ENCODE results near the gene MAD2L2. TPM values are rescaled to one million over a fixed set of nuclear protein-coding genes. Genes with fewer than 3 reads are reported as not detected.

Gene MAD2L2
- total RNA-seq, 1 experiment from 2014 or later, result 283 TPM

DNA sequence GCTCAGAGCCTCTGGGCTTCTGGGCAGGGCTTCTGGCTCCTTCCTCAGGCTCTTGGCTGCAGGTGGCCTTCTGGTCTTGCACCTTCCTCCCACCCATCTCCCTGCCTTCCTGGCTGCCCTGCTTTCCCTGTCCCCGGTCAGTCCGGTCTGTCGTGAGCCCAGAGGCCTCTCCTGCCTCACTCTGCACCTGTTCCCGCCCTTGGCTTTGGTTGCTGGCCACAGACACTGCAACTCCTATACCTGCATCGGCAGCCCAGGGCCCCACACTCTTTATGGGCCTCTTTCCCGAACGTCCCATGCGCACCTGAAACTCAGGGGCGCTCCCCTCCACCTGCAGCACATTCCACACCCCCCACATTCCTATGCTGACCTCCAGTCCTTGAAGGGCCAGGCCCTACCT is 34.6 kb downstream of the MAD2L2 start:
- TF ChIP-seq, protein P1, sequence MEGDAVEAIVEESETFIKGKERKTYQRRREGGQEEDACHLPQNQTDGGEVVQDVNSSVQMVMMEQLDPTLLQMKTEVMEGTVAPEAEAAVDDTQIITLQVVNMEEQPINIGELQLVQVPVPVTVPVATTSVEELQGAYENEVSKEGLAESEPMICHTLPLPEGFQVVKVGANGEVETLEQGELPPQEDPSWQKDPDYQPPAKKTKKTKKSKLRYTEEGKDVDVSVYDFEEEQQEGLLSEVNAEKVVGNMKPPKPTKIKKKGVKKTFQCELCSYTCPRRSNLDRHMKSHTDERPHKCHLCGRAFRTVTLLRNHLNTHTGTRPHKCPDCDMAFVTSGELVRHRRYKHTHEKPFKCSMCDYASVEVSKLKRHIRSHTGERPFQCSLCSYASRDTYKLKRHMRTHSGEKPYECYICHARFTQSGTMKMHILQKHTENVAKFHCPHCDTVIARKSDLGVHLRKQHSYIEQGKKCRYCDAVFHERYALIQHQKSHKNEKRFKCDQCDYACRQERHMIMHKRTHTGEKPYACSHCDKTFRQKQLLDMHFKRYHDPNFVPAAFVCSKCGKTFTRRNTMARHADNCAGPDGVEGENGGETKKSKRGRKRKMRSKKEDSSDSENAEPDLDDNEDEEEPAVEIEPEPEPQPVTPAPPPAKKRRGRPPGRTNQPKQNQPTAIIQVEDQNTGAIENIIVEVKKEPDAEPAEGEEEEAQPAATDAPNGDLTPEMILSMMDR (conservative IDR thresholded peaks at IDR 0.05), result no peak
- H4K91ac ChIP-seq (ENCODE audit: insufficient read length, low read depth, low read length), result no peak overlapping the region
- no peaks in the 10 kb centered on the region for H3K4me1 ChIP-seq (ENCODE audit: insufficient read depth, low read length)
- no peak overlapping the region for H2BK20ac ChIP-seq (ENCODE audit: low read depth, low read length, poor library complexity, severe bottlenecking)
- no peak overlapping the region for H4K5ac ChIP-seq (ENCODE audit: insufficient read length, low read depth, low read length)
- Mint-ChIP-seq H3K27ac (peak overlapping the region in 1 of 3 experiments; percentile 79; a peak in 1 of 7 replicates), H3K9me3 (no peaks in the 10 kb centered on the region; a peak in 1 of 5 replicates), H3K27me3 (ENCODE audit: low read depth) (peaks cover 26% of the 10 kb centered on the region), H3K36me3 (ENCODE audit: insufficient read depth in 1 of 3, low read depth in 3 of 3) (no peaks in the 10 kb centered on the region; a peak in 1 of 7 replicates), H3K4me3 (peak overlapping the region in 1 of 2 experiments; percentile 35; a peak in 2 of 5 replicates), H3K4me1 (peaks cover 11 to 17% of the 10 kb centered on the region in 2 experiments)
- H3K9ac ChIP-seq (ENCODE audit: extremely low read depth, insufficient read length, low read length), result no peak overlapping the region
- no peak overlapping the region for H3K4ac ChIP-seq (ENCODE audit: low read depth, low read length)
- no peak overlapping the region for H3K4me2 ChIP-seq (ENCODE audit: insufficient read depth, insufficient read length, low read length)
- no peaks in the 10 kb centered on the region for H4K20me1 ChIP-seq (ENCODE audit: control insufficient read depth, insufficient read depth, insufficient read length)
- H2AFZ ChIP-seq (ENCODE audit: low read length), result no peak overlapping the region
- H2AK5ac ChIP-seq (ENCODE audit: insufficient read length, low read length), result no peak overlapping the region
- no peaks in the 10 kb centered on the region for H3K23me2 ChIP-seq (ENCODE audit: insufficient read length, low read depth, low read length, poor library complexity, severe bottlenecking)
- H3K79me1 ChIP-seq (ENCODE audit: insufficient read depth, low read depth, low read length, poor library complexity, severe bottlenecking), result no peaks in the 10 kb centered on the region
- H2BK120ac ChIP-seq (ENCODE audit: low read depth, low read length, poor library complexity, severe bottlenecking), result no peak overlapping the region
- no peak overlapping the region for H2BK12ac ChIP-seq (ENCODE audit: insufficient read length, low read depth, low read length)
- WGBS (ENCODE audit: extremely low coverage, insufficient read length, low lambda C conversion rate), result no CpG with 5 or more reads among the region's 9 CpGs
- H3T11ph ChIP-seq (ENCODE audit: low read length), result no peak overlapping the region
- no peaks in the 10 kb centered on the region for H3K9me3 ChIP-seq (ENCODE audit: control insufficient read depth, low read depth, low read length)
- no peak overlapping the region for H3K27ac ChIP-seq (ENCODE audit: insufficient read length, low read depth, low read length)
- H3K56ac ChIP-seq (ENCODE audit: insufficient read length, low read depth, low read length), result no peak overlapping the region
- H4K8ac ChIP-seq (replicated peaks; ENCODE audit: insufficient read length, low read depth, low read length), result no peak overlapping the region
- H2BK15ac ChIP-seq (ENCODE audit: low read depth, low read length), result no peak overlapping the region
- no peak overlapping the region for H3K14ac ChIP-seq (ENCODE audit: insufficient read depth, low read length)
- H2BK5ac ChIP-seq (ENCODE audit: insufficient read length, low read length), result no peak overlapping the region
- no peaks in the 10 kb centered on the region for H3K79me2 ChIP-seq (ENCODE audit: insufficient read depth, low read length)
- DNase-seq, result no peak
- no peak overlapping the region for H3K18ac ChIP-seq (ENCODE audit: insufficient read length, low read depth, low read length)
- no peaks in the 10 kb centered on the region for H3K27me3 ChIP-seq (ENCODE audit: insufficient read depth, low read length)
- no peak overlapping the region for H3K23ac ChIP-seq (ENCODE audit: insufficient read length, low read depth, low read length)

Measured in H9 (cell line).